Subcutaneous adipose tissue (tissue), 4 donors: ENCODE measurements around the gene LMLN. TPM values are rescaled to one million over a fixed set of nuclear protein-coding genes. Genes with fewer than 3 reads are reported as not detected.

Experiments used
- total RNA-seq, 4 donors: library from RNA; depleted of rRNA; stranded (reverse); fragments of >200 nt; gene quantifications; one replicate each; pipeline ENCODE4 v1.1.0, GENCODE V29; 2016
- TF ChIP-seq, protein P1 (sequence below): fragments of 450-650 bp; IDR thresholded peaks from one replicate; pipeline ENCODE4 v1.5.1; 2016; ENCODE audit warnings: low read depth, mild to moderate bottlenecking, control low read depth, antibody characterized with exemption, moderate library complexity

Gene LMLN
- total RNA-seq, 4 donors from 2014 or later: 2.3 to 8.0 (median 6.6) TPM

- TF ChIP-seq, protein P1, sequence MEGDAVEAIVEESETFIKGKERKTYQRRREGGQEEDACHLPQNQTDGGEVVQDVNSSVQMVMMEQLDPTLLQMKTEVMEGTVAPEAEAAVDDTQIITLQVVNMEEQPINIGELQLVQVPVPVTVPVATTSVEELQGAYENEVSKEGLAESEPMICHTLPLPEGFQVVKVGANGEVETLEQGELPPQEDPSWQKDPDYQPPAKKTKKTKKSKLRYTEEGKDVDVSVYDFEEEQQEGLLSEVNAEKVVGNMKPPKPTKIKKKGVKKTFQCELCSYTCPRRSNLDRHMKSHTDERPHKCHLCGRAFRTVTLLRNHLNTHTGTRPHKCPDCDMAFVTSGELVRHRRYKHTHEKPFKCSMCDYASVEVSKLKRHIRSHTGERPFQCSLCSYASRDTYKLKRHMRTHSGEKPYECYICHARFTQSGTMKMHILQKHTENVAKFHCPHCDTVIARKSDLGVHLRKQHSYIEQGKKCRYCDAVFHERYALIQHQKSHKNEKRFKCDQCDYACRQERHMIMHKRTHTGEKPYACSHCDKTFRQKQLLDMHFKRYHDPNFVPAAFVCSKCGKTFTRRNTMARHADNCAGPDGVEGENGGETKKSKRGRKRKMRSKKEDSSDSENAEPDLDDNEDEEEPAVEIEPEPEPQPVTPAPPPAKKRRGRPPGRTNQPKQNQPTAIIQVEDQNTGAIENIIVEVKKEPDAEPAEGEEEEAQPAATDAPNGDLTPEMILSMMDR: no peak
Measured at GRCh38 chr3:197994736-197995135, 34.7 kb downstream of the LMLN start.

- TF ChIP-seq, protein P1: no peak
Measured at GRCh38 chr3:197996855-197997254, 36.8 kb downstream of the LMLN start.

GRCh38 chr3:197997936-197998335, 37.9 kb downstream of the LMLN start:
- TF ChIP-seq, protein P1: no peak

GRCh38 chr3:198017090-198017489, 57.1 kb downstream of the LMLN start:
- TF ChIP-seq, protein P1: no peak

- TF ChIP-seq, protein P1: no peak
Measured at GRCh38 chr3:198018416-198018815, 58.4 kb downstream of the LMLN start.

DNA sequence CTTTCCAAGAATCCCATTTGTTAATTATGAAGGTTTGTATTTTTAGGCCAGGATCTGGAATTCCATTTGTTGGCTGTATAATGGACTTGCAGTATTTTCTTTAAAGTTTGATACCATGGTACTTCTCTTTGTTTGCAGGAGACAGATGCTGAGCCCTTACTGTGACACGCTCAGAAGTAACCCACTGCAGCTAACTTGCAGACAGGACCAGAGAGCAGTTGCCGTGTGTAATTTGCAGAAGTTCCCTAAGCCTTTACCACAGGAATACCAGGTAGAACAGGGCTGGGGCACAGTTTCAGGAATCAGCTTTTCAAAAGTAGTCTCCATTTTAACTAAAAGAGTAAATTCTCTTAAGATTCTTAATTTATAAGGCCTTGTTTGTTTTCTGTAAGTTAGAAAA, 59.1 kb downstream of the LMLN start:
- TF ChIP-seq, protein P1: no peak

GRCh38 chr3:198021320-198021719, 61.3 kb downstream of the LMLN start:
- TF ChIP-seq, protein P1: no peak
